CD4-positive, alpha-beta T cell (primary cell): Measurements from ENCODE around the gene FCAR. TPM values are rescaled to one million over a fixed set of nuclear protein-coding genes. Genes with fewer than 3 reads are reported as not detected.
"Not testable (repeated sequence)": the region's sequence is repeated elsewhere in the genome, so short reads cannot be mapped to it uniquely, and the experiment has no call there.

Experiments used
- ATAC-seq: fragments of 200-7000 bp; cut with Tn5 transposase; one replicate; pipeline ENCODE4 v1.10.0; 2022; ENCODE audit warnings: mild to moderate bottlenecking; ENCODE audit not compliant: poor library complexity
- CTCF ChIA-PET: fragments of 350-600 bp; sonication (Branson Sonifier 250); formaldehyde crosslinking; loops from one replicate; lab custom pipeline; 2021; ENCODE audit warnings: antibody characterized with exemption, inconsistent platforms; lab: Charles Lee
- POLR2A ChIA-PET: fragments of 350-600 bp; sonication (Branson Sonifier 250); formaldehyde crosslinking; loops from one replicate; lab custom pipeline; 2021; ENCODE audit warnings: antibody characterized with exemption, inconsistent platforms; lab: Charles Lee
- DNase-seq, 14 experiments: peaks; one replicate each; pipeline ENCODE4 v3.0.0-alpha.2; 2013 to 2020; ENCODE audit warnings: mixed read lengths in 2 of 14
- H3K27ac ChIP-seq, 2 donors: one replicate each; pipeline versions ENCODE4 v1.5.1 to v1.7.0; 2013; ENCODE audit warnings: low read length in 2 of 2, low read depth in 1 of 2, mild to moderate bottlenecking in 1 of 2
- H3K27me3 ChIP-seq, 2 experiments: 1 replicate in 1 of 2; 2 replicates in 1 of 2; pipeline versions ENCODE4 v1.6.1 to v1.7.0; 2013; ENCODE audit warnings: low read length in 2 of 2, control low read depth in 1 of 2, mild to moderate bottlenecking in 1 of 2, moderate library complexity in 1 of 2; ENCODE audit not compliant: insufficient read depth in 2 of 2, control insufficient read depth in 1 of 2
- H3K36me3 ChIP-seq: one replicate; pipeline ENCODE4 v1.6.1; 2013; ENCODE audit warnings: low read length, control low read depth; ENCODE audit not compliant: insufficient read depth
- H3K4me1 ChIP-seq: one replicate; pipeline ENCODE4 v1.6.1; 2013; ENCODE audit warnings: low read length, control low read depth; ENCODE audit not compliant: insufficient read depth
- H3K4me3 ChIP-seq: one replicate; pipeline ENCODE4 v1.5.1; 2013; ENCODE audit warnings: mild to moderate bottlenecking, low read length, moderate library complexity
- H3K9me3 ChIP-seq, 2 experiments: 1 replicate in 1 of 2; 2 replicates in 1 of 2; pipeline versions ENCODE4 v1.6.1 to v1.7.0; 2013; ENCODE audit warnings: low read length in 2 of 2, mild to moderate bottlenecking in 2 of 2, control low read depth in 1 of 2, moderate library complexity in 1 of 2; ENCODE audit not compliant: control insufficient read depth in 1 of 2, insufficient read depth in 1 of 2
- H3K27ac Mint-ChIP-seq: one replicate; pipeline ENCODE4 v1.8.0; 2020; ENCODE audit warnings: mixed read lengths
- H3K27me3 Mint-ChIP-seq: one replicate; pipeline ENCODE4 v1.8.0; 2021; ENCODE audit warnings: mixed read lengths
- H3K36me3 Mint-ChIP-seq: one replicate; pipeline ENCODE4 v1.8.0; 2021; ENCODE audit warnings: low read depth, mixed read lengths
- H3K4me1 Mint-ChIP-seq: one replicate; pipeline ENCODE4 v1.8.0; 2021; ENCODE audit warnings: low read depth, mixed read lengths
- H3K4me3 Mint-ChIP-seq: one replicate; pipeline ENCODE4 v1.8.0; 2020; ENCODE audit warnings: mild to moderate bottlenecking, mixed read lengths
- H3K9me3 Mint-ChIP-seq: one replicate; pipeline ENCODE4 v1.8.0; 2020; ENCODE audit warnings: mixed read lengths
- intact Hi-C, 2 experiments: fragments of 100-400 bp; cut with DNase I in 1 of 2; cut with micrococcal nuclease in 1 of 2; formaldehyde crosslinking; loops; one replicate each; pipeline versions ENCODE4 v1.15.1 to v1.9.0; 2023 to 2025; cut with DNase I, micrococcal nuclease
- total RNA-seq, 174 experiments: library from RNA in 2 of 174; stranded (reverse) in 2 of 174; gene quantifications; one replicate each; pipeline ENCODE4 v1.2.3 and lab custom pipeline; 2021 to 2026
- TF ChIP-seq, protein P1 (sequence below): fragments of 200-600 bp; IDR thresholded peaks from one replicate; pipeline ENCODE4 v1.8.0; 2022; ENCODE audit warnings: antibody characterized with exemption, mild to moderate bottlenecking

Gene FCAR
- total RNA-seq, 2 experiments from 2014 or later = 0.96 to 1.4 TPM

DNA sequence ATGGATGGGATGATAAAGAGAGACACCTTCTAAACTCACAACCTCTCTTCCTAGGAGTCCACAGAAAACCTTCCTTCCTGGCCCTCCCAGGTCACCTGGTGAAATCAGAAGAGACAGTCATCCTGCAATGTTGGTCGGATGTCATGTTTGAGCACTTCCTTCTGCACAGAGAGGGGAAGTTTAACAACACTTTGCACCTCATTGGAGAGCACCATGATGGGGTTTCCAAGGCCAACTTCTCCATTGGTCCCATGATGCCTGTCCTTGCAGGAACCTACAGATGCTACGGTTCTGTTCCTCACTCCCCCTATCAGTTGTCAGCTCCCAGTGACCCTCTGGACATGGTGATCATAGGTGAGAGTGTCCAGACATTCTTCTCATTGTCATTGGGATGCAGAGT lies 36.5 kb upstream of the FCAR start:
- H3K36me3 ChIP-seq, H3K4me1 Mint-ChIP-seq, H3K36me3 Mint-ChIP-seq, H3K9me3 ChIP-seq, H3K4me3 ChIP-seq, CTCF ChIA-PET, H3K27me3 ChIP-seq, H3K27ac Mint-ChIP-seq, H3K4me3 Mint-ChIP-seq, H3K27me3 Mint-ChIP-seq, intact Hi-C loops, ATAC-seq, H3K27ac ChIP-seq, H3K9me3 Mint-ChIP-seq, POLR2A ChIA-PET, H3K4me1 ChIP-seq: not testable (repeated sequence)
- peak in 2 of 14 experiments; percentile 28 to 43 for DNase-seq

GRCh38 chr19:54843171-54843570 lies 30.9 kb upstream of the FCAR start:
- ATAC-seq, H3K27ac Mint-ChIP-seq, POLR2A ChIA-PET, H3K4me3 Mint-ChIP-seq, CTCF ChIA-PET, H3K36me3 Mint-ChIP-seq, intact Hi-C loops, H3K9me3 ChIP-seq, H3K4me1 Mint-ChIP-seq, H3K27me3 ChIP-seq, H3K4me1 ChIP-seq, H3K4me3 ChIP-seq, H3K9me3 Mint-ChIP-seq, H3K36me3 ChIP-seq, H3K27ac ChIP-seq: not testable (repeated sequence)
- peak in 1 of 14 experiments; percentile 39 for DNase-seq
- peaks cover 29% of the 10 kb centered on the region for H3K27me3 Mint-ChIP-seq

- H3K36me3 ChIP-seq, POLR2A ChIA-PET, intact Hi-C loops, H3K9me3 ChIP-seq, H3K4me3 Mint-ChIP-seq, ATAC-seq, H3K36me3 Mint-ChIP-seq, CTCF ChIA-PET, H3K4me1 Mint-ChIP-seq, H3K27me3 ChIP-seq, H3K4me3 ChIP-seq, H3K27ac ChIP-seq, H3K9me3 Mint-ChIP-seq, H3K4me1 ChIP-seq: not testable (repeated sequence)
- Mint-ChIP-seq H3K27me3 (peaks cover 13% of the 10 kb centered on the region), H3K27ac (peak within 1 kb of the TSS; percentile 26)
- DNase-seq = peak in 1 of 14 experiments; percentile 34
These were observed 23.9 kb upstream of the FCAR start, which contains the start of gene KIR3DL2 for GRCh38 chr19:54850061-54850640. Gene KIR3DL2 (plus strand): TSS chr19:54850443. CDS start chr19:54850476, 33 bp downstream.

DNA sequence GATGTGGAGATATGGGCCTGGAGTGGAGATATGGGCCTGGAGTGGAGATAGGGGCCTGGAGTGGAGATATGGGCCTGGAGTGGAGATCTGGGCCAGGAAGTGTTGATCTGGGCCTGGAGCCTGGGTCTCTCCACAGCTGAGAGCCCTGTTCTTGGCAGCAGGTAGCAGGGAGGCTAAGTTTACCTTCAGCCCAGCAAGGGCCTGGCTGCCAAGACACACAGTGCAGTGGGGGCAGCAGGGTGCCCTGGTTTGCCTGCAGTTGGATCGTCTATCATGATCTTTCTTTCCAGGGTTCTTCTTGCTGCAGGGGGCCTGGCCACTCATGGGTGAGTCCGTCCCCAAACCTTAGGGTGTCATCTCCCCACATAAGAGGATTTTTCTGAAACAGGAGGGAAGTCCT lies 23.1 kb upstream of the FCAR start:
- H3K4me3 ChIP-seq = no peak overlapping the region
- ChIA-PET POLR2A (no interaction called here), CTCF (no interaction called here)
- Mint-ChIP-seq H3K36me3 (no peaks in the 10 kb centered on the region), H3K4me3 (no peak overlapping the region), H3K27ac (no peak overlapping the region), H3K27me3 (peaks cover 13% of the 10 kb centered on the region), H3K4me1 (no peaks in the 10 kb centered on the region), H3K9me3 (peaks cover 1% of the 10 kb centered on the region)
- H3K27ac ChIP-seq = no peak overlapping the region
- ATAC-seq (no peak), DNase-seq (no peak)
- H3K9me3 ChIP-seq = peaks cover 0 to 5% of the 10 kb centered on the region in 2 experiments
- peaks cover 0 to 3% of the 10 kb centered on the region in 2 experiments for H3K27me3 ChIP-seq
- no peaks in the 10 kb centered on the region for H3K4me1 ChIP-seq
- intact Hi-C loops = no loop called here
- H3K36me3 ChIP-seq = no peaks in the 10 kb centered on the region
- TF ChIP-seq, protein P1, sequence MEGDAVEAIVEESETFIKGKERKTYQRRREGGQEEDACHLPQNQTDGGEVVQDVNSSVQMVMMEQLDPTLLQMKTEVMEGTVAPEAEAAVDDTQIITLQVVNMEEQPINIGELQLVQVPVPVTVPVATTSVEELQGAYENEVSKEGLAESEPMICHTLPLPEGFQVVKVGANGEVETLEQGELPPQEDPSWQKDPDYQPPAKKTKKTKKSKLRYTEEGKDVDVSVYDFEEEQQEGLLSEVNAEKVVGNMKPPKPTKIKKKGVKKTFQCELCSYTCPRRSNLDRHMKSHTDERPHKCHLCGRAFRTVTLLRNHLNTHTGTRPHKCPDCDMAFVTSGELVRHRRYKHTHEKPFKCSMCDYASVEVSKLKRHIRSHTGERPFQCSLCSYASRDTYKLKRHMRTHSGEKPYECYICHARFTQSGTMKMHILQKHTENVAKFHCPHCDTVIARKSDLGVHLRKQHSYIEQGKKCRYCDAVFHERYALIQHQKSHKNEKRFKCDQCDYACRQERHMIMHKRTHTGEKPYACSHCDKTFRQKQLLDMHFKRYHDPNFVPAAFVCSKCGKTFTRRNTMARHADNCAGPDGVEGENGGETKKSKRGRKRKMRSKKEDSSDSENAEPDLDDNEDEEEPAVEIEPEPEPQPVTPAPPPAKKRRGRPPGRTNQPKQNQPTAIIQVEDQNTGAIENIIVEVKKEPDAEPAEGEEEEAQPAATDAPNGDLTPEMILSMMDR = no peak
